ENCODE measurements around the gene PTGES.

DNA sequence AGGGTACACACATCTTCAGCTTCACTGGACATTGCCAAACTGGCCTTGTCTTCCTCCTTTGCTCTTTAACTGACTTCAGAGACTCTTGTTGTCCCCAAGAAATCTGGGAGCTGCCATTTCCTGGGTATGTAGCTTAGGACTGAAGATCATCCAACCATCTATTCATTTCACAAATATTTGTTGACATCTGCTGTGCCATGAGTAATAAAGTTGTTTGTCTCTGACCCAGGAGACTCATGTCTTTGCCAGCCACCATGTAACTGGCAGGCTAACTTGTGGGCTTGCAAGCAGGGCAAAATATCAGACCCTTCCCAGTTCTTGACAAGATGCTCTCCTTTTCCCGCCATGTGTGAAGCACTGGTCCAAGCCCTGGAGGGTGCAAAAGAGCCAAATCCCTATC lies 33.0 kb upstream of the PTGES start:
- TF ChIP-seq, protein P1, sequence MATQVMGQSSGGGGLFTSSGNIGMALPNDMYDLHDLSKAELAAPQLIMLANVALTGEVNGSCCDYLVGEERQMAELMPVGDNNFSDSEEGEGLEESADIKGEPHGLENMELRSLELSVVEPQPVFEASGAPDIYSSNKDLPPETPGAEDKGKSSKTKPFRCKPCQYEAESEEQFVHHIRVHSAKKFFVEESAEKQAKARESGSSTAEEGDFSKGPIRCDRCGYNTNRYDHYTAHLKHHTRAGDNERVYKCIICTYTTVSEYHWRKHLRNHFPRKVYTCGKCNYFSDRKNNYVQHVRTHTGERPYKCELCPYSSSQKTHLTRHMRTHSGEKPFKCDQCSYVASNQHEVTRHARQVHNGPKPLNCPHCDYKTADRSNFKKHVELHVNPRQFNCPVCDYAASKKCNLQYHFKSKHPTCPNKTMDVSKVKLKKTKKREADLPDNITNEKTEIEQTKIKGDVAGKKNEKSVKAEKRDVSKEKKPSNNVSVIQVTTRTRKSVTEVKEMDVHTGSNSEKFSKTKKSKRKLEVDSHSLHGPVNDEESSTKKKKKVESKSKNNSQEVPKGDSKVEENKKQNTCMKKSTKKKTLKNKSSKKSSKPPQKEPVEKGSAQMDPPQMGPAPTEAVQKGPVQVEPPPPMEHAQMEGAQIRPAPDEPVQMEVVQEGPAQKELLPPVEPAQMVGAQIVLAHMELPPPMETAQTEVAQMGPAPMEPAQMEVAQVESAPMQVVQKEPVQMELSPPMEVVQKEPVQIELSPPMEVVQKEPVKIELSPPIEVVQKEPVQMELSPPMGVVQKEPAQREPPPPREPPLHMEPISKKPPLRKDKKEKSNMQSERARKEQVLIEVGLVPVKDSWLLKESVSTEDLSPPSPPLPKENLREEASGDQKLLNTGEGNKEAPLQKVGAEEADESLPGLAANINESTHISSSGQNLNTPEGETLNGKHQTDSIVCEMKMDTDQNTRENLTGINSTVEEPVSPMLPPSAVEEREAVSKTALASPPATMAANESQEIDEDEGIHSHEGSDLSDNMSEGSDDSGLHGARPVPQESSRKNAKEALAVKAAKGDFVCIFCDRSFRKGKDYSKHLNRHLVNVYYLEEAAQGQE (IDR thresholded peaks at IDR 0.05; ENCODE audit: insufficient read depth in 1 of 2, low read depth in 2 of 2, low read length in 2 of 2), result no peak
- TF ChIP-seq POLR2AphosphoS5 (IDR thresholded peaks at IDR 0.05; ENCODE audit: low read depth, low read length), result no peak

Data from PFSK-1 (cell line).